ENCODE data around the gene FAAH. TPM values are rescaled to one million over a fixed set of nuclear protein-coding genes. Genes with fewer than 3 reads are reported as not detected.
"Not testable (repeated sequence)": the region's sequence is repeated elsewhere in the genome, so short reads cannot be mapped to it uniquely, and the experiment has no call there.

FAAH gene
- polyA plus RNA-seq, 1 experiment: 0.06 TPM

DNA sequence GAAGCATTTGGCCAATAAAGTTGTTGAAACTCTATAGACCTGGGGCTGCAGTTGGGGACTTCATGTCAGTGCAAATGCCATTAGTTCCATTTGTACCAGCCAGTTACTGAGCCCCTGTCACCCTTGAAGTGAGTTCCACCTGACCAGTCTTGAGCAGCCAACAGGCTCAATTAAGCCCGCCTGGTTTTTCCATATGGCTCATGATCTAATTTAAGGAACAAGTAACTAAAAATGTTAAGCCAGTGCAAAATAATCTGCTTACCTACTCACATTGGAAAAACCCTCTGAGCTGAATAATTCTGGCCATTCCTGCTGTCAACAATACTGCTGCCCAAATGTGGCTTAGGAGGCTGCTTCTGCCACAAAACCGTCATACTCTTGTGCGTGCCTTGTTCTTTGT, 32.0 kb upstream of the FAAH start:
- TF ChIP-seq, protein P1, sequence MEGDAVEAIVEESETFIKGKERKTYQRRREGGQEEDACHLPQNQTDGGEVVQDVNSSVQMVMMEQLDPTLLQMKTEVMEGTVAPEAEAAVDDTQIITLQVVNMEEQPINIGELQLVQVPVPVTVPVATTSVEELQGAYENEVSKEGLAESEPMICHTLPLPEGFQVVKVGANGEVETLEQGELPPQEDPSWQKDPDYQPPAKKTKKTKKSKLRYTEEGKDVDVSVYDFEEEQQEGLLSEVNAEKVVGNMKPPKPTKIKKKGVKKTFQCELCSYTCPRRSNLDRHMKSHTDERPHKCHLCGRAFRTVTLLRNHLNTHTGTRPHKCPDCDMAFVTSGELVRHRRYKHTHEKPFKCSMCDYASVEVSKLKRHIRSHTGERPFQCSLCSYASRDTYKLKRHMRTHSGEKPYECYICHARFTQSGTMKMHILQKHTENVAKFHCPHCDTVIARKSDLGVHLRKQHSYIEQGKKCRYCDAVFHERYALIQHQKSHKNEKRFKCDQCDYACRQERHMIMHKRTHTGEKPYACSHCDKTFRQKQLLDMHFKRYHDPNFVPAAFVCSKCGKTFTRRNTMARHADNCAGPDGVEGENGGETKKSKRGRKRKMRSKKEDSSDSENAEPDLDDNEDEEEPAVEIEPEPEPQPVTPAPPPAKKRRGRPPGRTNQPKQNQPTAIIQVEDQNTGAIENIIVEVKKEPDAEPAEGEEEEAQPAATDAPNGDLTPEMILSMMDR (IDR thresholded peaks at IDR 0.05; ENCODE audit: low read depth, low read length): no peak
- Histone ChIP-seq H3K9me3 (ENCODE audit: control insufficient read depth, insufficient read depth, low read length) (no peaks in the 10 kb centered on the region), H3K27me3 (ENCODE audit: control insufficient read depth, insufficient read depth, low read length) (no peaks in the 10 kb centered on the region), H3K4me3 (ENCODE audit: low read depth, low read length) (no peak overlapping the region), H3K27ac (ENCODE audit: low read depth, low read length) (no peak overlapping the region)
- CTCF ChIA-PET: interaction anchor here (0.6 to 1.7 kb wide), 2 partner anchors 8 to 14 kb away, joined by 4 to 8 read pairs; no protein-coding TSS in a partner anchor
- POLR2A ChIA-PET: no interaction called here
- DNase-seq (ENCODE audit: low read depth, low spot score): no peak

DNA sequence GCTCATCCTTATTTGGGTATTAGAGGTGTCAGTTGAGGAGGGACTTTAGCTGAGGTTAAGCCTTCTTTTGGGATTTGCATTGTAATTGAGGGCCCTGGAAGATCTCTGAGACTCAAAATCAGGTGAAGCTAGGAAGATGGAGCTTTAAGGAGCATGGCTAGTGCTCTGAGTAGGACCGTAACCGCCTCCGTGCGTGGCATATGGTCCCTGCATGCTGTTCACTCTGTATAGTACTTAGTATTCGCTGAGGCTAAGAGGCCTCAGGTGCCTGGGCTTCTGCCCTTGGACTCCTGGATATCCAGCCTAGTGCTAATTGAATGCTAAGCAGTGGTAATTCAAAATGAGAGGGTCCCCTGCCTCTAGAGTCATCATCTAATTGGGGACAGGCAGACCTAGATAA, 31.0 kb upstream of the FAAH start:
- no peak for DNase-seq (ENCODE audit: low read depth, low spot score)
- no peaks in the 10 kb centered on the region for H3K27me3 ChIP-seq (ENCODE audit: control insufficient read depth, insufficient read depth, low read length)
- TF ChIP-seq, protein P1 (IDR thresholded peaks at IDR 0.05; ENCODE audit: low read depth, low read length): no peak
- ChIA-PET POLR2A (no interaction called here), CTCF (interaction anchor here (1.7 kb wide), 1 partner anchor 15 kb away, joined by 4 read pairs; no protein-coding TSS in a partner anchor)
- no peak overlapping the region for H3K4me3 ChIP-seq (ENCODE audit: low read depth, low read length)
- H3K9me3 ChIP-seq (ENCODE audit: control insufficient read depth, insufficient read depth, low read length): no peaks in the 10 kb centered on the region
- H3K27ac ChIP-seq (ENCODE audit: low read depth, low read length): no peak overlapping the region

DNA sequence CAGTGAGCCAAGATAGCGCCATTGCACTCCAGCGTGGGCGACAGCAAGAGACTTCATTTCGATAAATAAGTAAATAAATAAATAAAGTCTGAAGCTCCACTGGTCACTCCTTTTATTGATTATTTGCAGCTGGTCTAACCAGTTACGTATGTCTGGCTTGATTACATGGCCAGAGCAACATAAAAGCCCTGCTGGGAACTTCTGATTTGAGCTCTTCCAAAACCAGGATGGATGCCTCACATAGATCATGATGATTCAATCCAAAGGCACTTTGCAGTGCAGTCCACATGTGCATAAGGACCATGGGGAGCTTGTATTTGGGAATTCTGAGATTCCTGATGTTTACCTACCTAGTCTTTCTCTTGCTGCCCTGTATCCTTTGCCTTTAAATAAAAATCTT, 29.5 kb upstream of the FAAH start:
- TF ChIP-seq, protein P1 (IDR thresholded peaks at IDR 0.05; ENCODE audit: low read depth, low read length): no peak
- POLR2A ChIA-PET: interaction anchor here (0.6 kb wide), 1 partner anchor 55 kb away, joined by 3 read pairs; no protein-coding TSS in a partner anchor
- H3K4me3 ChIP-seq (ENCODE audit: low read depth, low read length): no peak overlapping the region
- H3K27me3 ChIP-seq (ENCODE audit: control insufficient read depth, insufficient read depth, low read length): no peaks in the 10 kb centered on the region
- DNase-seq (ENCODE audit: low read depth, low spot score): no peak
- CTCF ChIA-PET: interaction anchor here (1.4 kb wide), 1 partner anchor 16 kb away, joined by 10 read pairs; no protein-coding TSS in a partner anchor
- no peak overlapping the region for H3K27ac ChIP-seq (ENCODE audit: low read depth, low read length)
- H3K9me3 ChIP-seq (ENCODE audit: control insufficient read depth, insufficient read depth, low read length): no peaks in the 10 kb centered on the region

DNA sequence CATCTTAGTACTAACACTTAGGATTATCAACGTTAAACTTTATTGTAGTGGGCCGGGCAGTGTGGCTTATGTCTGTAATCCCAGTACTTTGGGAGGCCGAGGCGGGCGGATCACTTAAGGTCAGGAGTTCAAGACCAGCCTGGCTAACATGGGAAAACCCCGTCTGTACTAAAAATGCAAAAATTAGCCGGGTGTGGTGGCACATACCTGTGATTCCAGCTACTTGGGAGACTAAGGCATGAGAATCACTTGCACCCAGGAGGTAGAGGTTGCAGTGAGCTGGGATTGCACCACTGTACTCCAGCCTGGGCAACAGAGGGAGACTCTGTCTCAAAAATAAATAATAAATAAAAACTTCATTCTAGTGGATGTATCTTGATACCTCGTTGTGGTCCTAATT, 28.3 kb upstream of the FAAH start:
- CTCF ChIA-PET; H3K4me3 ChIP-seq (ENCODE audit: low read depth, low read length); H3K27me3 ChIP-seq (ENCODE audit: control insufficient read depth, insufficient read depth, low read length); H3K9me3 ChIP-seq (ENCODE audit: control insufficient read depth, insufficient read depth, low read length); DNase-seq (ENCODE audit: low read depth, low spot score); H3K27ac ChIP-seq (ENCODE audit: low read depth, low read length); POLR2A ChIA-PET: not testable (repeated sequence)

DNA sequence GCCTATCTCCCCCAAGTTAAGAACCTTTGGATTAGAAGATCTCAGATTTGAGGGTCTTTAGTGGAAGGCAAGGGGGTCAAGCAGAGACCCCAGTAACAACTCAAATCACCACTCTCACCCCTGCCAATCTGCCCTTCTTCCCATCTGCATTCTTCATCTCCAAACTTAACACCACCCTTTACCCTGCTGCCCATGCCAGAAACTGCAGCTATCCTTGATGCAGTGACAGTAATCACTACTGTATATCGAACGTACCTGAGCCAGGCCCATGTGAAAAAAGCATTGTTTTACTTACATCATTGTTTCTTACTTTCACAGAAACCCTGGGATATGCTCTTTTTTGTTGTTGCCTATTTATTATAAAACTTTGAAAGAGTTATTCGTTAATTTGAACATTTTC, 27.0 kb upstream of the FAAH start:
- Histone ChIP-seq H3K9me3 (ENCODE audit: control insufficient read depth, insufficient read depth, low read length) (no peaks in the 10 kb centered on the region), H3K27ac (ENCODE audit: low read depth, low read length) (no peak overlapping the region), H3K4me3 (ENCODE audit: low read depth, low read length) (no peak overlapping the region), H3K27me3 (ENCODE audit: control insufficient read depth, insufficient read depth, low read length) (no peaks in the 10 kb centered on the region)
- ChIA-PET CTCF (interaction anchor here (1.5 kb wide), 1 partner anchor 14 kb away, joined by 5 read pairs; no protein-coding TSS in a partner anchor), POLR2A (no interaction called here)
- DNase-seq (ENCODE audit: low read depth, low spot score): no peak
- TF ChIP-seq, protein P1 (IDR thresholded peaks at IDR 0.05; ENCODE audit: low read depth, low read length): no peak

DNA sequence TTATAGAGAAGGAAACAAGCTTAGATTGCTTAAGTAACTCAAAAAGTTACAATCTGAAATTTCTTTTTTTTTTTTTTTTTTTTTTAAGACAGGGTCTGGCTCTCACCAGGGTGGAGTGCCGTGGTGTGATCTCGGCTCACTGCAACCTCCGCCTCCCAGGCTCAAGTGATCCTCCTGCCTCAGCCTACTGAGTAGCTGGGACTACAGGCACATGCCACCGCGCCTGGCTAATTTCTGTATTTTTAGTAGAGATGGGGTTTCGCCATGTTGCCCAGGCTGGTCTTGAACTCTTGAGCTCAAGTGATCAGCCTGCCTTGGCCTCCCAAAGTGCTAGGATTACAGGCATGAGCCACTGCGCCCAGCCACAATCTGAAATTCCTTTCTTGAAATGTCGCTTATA, 26.4 kb upstream of the FAAH start:
- DNase-seq (ENCODE audit: low read depth, low spot score); H3K9me3 ChIP-seq (ENCODE audit: control insufficient read depth, insufficient read depth, low read length); POLR2A ChIA-PET; H3K27ac ChIP-seq (ENCODE audit: low read depth, low read length); H3K27me3 ChIP-seq (ENCODE audit: control insufficient read depth, insufficient read depth, low read length); H3K4me3 ChIP-seq (ENCODE audit: low read depth, low read length): not testable (repeated sequence)
- CTCF ChIA-PET: interaction anchor here (1.5 kb wide), 1 partner anchor 15 kb away, joined by 5 read pairs; no protein-coding TSS in a partner anchor

Data from AG04450 (cell line).